ENCODE results near the gene RPRD1A. TPM values are rescaled to one million over a fixed set of nuclear protein-coding genes. Genes with fewer than 3 reads are reported as not detected.

RPRD1A gene
- total RNA-seq, 1 donor from 2014 or later: 198 TPM

- Mint-ChIP-seq H3K4me3 (no peak overlapping the region), H3K27ac (no peak overlapping the region), H3K36me3 (peaks cover 21% of the 10 kb centered on the region), H3K27me3 (ENCODE audit: insufficient read depth, low read depth) (peaks cover 2% of the 10 kb centered on the region), H3K4me1 (no peaks in the 10 kb centered on the region), H3K9me3 (peaks cover 3% of the 10 kb centered on the region)
- Histone ChIP-seq H3K9me3 (ENCODE audit: low read depth) (no peaks in the 10 kb centered on the region), H3K79me2 (ENCODE audit: low read depth) (no peaks in the 10 kb centered on the region), H3K27me3 (no peaks in the 10 kb centered on the region), H3K36me3 (peaks cover 19% of the 10 kb centered on the region), H3K4me2 (no peak overlapping the region), H3F3A (ENCODE audit: low read depth) (no peaks in the 10 kb centered on the region), H3K4me1 (no peaks in the 10 kb centered on the region), H3K9ac (no peak overlapping the region), H2AFZ (replicated peaks) (no peak overlapping the region), H4K20me1 (ENCODE audit: low read depth) (no peaks in the 10 kb centered on the region), H3K4me3 (no peak overlapping the region), H3K27ac (no peak overlapping the region)
- TF ChIP-seq EZH2 (IDR thresholded peaks at IDR 0.05) (no peak), EZH2phosphoT487 (IDR thresholded peaks at IDR 0.05) (no peak), CTCF (IDR thresholded peaks at IDR 0.05) (no peak)
- DNase-seq (ENCODE audit: low spot score): no peak
Observed at GRCh38 chr18:36108601-36109000, 41.2 kb upstream of the RPRD1A start.

- Histone ChIP-seq H3K27me3 (no peaks in the 10 kb centered on the region), H2AFZ (replicated peaks) (no peak overlapping the region), H3K4me2 (no peak overlapping the region), H4K20me1 (ENCODE audit: low read depth) (no peaks in the 10 kb centered on the region), H3K4me1 (no peaks in the 10 kb centered on the region), H3K36me3 (peaks cover 19% of the 10 kb centered on the region), H3F3A (ENCODE audit: low read depth) (no peaks in the 10 kb centered on the region), H3K4me3 (no peak overlapping the region), H3K27ac (no peak overlapping the region), H3K9ac (no peak overlapping the region), H3K9me3 (ENCODE audit: low read depth) (no peaks in the 10 kb centered on the region), H3K79me2 (ENCODE audit: low read depth) (no peaks in the 10 kb centered on the region)
- TF ChIP-seq EZH2 (IDR thresholded peaks at IDR 0.05) (no peak), EZH2phosphoT487 (IDR thresholded peaks at IDR 0.05) (no peak)
- H3K27ac Mint-ChIP-seq: no peak overlapping the region
- peaks cover 19% of the 10 kb centered on the region for H3K36me3 Mint-ChIP-seq
- peaks cover 2% of the 10 kb centered on the region for H3K27me3 Mint-ChIP-seq (ENCODE audit: insufficient read depth, low read depth)
- DNase-seq (ENCODE audit: low spot score): no peak
- no peak overlapping the region for H3K4me3 Mint-ChIP-seq
- peaks cover 3% of the 10 kb centered on the region for H3K9me3 Mint-ChIP-seq
- H3K4me1 Mint-ChIP-seq: no peaks in the 10 kb centered on the region
Observed at GRCh38 chr18:36108196-36108595, 40.8 kb upstream of the RPRD1A start.

- Histone ChIP-seq H3K27ac (no peak overlapping the region), H4K20me1 (ENCODE audit: low read depth) (no peaks in the 10 kb centered on the region), H3K9ac (no peak overlapping the region), H2AFZ (replicated peaks) (no peak overlapping the region), H3K36me3 (peaks cover 17% of the 10 kb centered on the region), H3K79me2 (ENCODE audit: low read depth) (no peaks in the 10 kb centered on the region), H3K4me3 (no peak overlapping the region), H3K4me1 (no peaks in the 10 kb centered on the region), H3F3A (ENCODE audit: low read depth) (no peaks in the 10 kb centered on the region), H3K9me3 (ENCODE audit: low read depth) (no peaks in the 10 kb centered on the region), H3K4me2 (no peak overlapping the region), H3K27me3 (no peaks in the 10 kb centered on the region)
- no peak for DNase-seq (ENCODE audit: low spot score)
- no peaks in the 10 kb centered on the region for H3K4me1 Mint-ChIP-seq
- H3K9me3 Mint-ChIP-seq: peaks cover 8% of the 10 kb centered on the region
- H3K4me3 Mint-ChIP-seq: no peak overlapping the region
- H3K36me3 Mint-ChIP-seq: peaks cover 15% of the 10 kb centered on the region
- TF ChIP-seq EZH2phosphoT487 (IDR thresholded peaks at IDR 0.05) (no peak), CTCF (IDR thresholded peaks at IDR 0.05) (no peak), EZH2 (IDR thresholded peaks at IDR 0.05) (no peak)
- peaks cover 4% of the 10 kb centered on the region for H3K27me3 Mint-ChIP-seq (ENCODE audit: insufficient read depth, low read depth)
- H3K27ac Mint-ChIP-seq: no peak overlapping the region
Observed at GRCh38 chr18:36107477-36107876, 40.1 kb upstream of the RPRD1A start.

- H3K4me3 ChIP-seq: no peak overlapping the region
- no peak overlapping the region for H3K4me2 ChIP-seq
- H3K4me3 Mint-ChIP-seq: no peak overlapping the region
- H3K9me3 Mint-ChIP-seq: peaks cover 10% of the 10 kb centered on the region
- H3K36me3 Mint-ChIP-seq: peaks cover 5% of the 10 kb centered on the region
- peaks cover 4% of the 10 kb centered on the region for H3K27me3 Mint-ChIP-seq (ENCODE audit: insufficient read depth, low read depth)
- no peak overlapping the region for H2AFZ ChIP-seq (replicated peaks)
- H3K36me3 ChIP-seq: peaks cover 12% of the 10 kb centered on the region
- no peaks in the 10 kb centered on the region for H3K9me3 ChIP-seq (ENCODE audit: low read depth)
- no peaks in the 10 kb centered on the region for H3K4me1 Mint-ChIP-seq
- no peak overlapping the region for H3K9ac ChIP-seq
- no peaks in the 10 kb centered on the region for H3F3A ChIP-seq (ENCODE audit: low read depth)
- no peak for TF ChIP-seq EZH2phosphoT487 (IDR thresholded peaks at IDR 0.05)
- TF ChIP-seq EZH2 (IDR thresholded peaks at IDR 0.05): no peak
- TF ChIP-seq CTCF (IDR thresholded peaks at IDR 0.05): no peak
- no peaks in the 10 kb centered on the region for H3K79me2 ChIP-seq (ENCODE audit: low read depth)
- no peaks in the 10 kb centered on the region for H3K27me3 ChIP-seq
- H3K27ac ChIP-seq: no peak overlapping the region
- no peak overlapping the region for H3K27ac Mint-ChIP-seq
- no peaks in the 10 kb centered on the region for H3K4me1 ChIP-seq
- no peak for DNase-seq (ENCODE audit: low spot score)
- H4K20me1 ChIP-seq (ENCODE audit: low read depth): no peaks in the 10 kb centered on the region
Observed at GRCh38 chr18:36104749-36105148, 37.4 kb upstream of the RPRD1A start.

Data from neural progenitor cell (in vitro differentiated cells).